A204.1 (cell line): ENCODE results near the gene BIK.
"Not testable (repeated sequence)": the region's sequence is repeated elsewhere in the genome, so short reads cannot be mapped to it uniquely, and the experiment has no call there.

Source experiments
- FAIRE-seq: peaks from 2 replicates; lab custom pipeline; 2012; peaks lifted over from hg19 to GRCh38; lab: Jason Lieb, UNC

Gene BIK

DNA sequence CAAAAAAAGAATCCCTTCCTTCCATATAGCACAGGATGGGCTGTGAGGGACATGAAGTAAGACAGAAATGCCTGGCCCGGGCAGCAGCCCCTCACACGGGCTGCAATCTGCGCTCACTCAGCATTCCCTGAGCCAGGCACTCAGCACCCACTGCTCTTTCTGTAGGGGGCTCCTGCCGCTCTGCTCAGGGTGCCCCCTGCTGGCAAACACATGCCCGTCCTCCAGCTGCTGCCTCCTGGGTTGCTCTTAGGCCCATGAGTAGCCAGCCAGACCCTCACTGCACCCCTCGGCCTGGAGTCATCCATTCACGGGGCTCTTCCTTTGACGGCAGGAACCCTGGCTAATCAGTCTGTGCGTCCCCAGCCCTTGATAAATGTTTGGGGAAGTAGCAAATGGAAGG is 25.7 kb downstream of the BIK start:
- no peak for FAIRE-seq

DNA sequence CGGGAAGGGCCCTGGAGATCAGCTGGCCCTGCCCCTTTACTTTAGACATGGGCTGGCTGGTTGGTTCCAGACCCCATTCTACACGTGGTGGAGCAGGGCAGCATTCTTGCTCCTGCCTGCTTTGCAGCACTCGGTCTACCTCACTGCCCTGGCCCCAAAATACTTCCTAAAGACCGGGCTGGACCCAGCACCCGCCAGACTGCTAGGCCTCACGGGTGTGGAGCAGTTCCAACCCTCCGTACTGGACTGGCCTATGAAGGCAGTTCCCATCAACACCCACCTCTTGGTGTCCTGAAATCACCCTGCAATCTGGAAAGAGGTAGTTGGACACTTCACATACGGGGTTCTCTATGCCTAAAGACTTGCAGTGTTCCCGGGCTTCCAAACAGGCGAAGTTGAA is 26.3 kb downstream of the BIK start:
- no peak for FAIRE-seq

DNA sequence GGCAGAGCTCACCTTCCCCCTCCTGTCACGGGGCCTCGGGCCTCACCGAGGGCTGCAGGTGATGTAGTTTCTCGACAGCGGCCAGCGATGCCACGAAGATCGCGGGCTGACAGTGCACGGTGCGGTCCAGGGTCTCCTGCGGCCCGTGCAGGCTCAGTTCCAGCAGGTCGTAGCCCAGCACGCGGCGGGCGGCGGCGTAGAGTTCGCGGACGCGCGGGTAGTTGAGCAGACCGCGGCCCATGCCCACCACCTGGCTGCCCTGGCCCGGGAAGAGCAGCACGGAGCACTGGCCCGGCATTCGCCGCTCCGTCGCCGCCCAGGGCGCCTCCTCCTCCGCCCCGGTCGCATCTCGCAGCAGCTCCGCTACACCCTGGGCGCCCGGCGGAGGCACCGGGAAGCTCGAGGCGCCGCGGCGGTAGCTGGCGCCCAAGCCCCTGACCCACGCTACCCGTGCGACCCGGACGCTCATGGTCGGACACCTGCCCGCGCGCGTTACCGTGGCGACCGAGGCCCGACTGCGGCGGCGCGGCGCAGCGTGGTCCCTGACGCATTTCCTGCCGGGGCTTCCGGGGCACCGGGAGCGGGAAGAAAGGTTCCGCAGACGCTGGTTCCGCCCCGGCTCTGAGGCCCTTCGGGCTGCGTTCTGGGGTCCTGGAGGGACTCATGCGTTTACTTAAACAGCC is 32.5 kb downstream of the BIK start, which contains the start of gene MCAT:
MCAT (minus strand) TSS at position 519 of the 683 bp plus-strand sequence; CDS start at position 469, 50 bp downstream.
- no peak for FAIRE-seq

DNA sequence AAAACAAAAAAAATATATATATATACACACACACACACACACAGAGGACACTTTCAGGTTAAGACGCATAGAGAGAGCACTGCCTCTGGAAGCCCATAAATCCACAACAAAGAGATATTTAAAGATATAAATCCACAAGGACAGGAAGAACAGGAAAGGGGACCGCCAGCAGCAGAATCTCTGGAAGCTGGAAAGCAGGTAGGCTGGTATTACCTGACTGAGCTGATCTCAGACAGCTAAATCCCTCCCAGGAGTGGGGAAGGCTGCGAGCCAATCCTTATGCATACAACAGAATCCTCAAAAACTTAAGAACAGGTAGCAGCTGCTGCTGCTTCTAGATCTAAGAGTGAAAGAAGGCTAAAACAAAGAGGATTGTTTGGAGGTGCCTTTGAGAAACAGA is 34.4 kb downstream of the BIK start:
- FAIRE-seq = no peak

DNA sequence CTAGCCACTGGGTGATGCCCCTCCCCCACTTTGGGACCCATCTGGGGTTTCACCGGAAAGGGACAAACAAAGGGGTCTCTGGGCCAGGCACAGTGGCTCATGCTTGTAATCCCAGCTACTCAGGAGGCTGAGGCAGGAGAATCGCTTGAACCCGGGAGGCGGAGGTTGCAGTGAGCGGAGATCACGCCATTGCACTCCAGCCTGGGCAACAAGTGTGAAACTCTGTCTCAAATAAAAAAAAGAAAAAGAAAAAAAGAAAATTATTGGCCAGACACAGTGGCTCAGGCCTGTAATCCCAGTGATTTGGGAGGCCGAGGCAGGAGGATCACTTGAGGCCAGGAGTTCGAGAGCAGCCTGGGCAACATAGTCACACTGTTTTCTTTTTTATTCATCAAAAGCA is 34.8 kb downstream of the BIK start:
- FAIRE-seq = not testable (repeated sequence)

DNA sequence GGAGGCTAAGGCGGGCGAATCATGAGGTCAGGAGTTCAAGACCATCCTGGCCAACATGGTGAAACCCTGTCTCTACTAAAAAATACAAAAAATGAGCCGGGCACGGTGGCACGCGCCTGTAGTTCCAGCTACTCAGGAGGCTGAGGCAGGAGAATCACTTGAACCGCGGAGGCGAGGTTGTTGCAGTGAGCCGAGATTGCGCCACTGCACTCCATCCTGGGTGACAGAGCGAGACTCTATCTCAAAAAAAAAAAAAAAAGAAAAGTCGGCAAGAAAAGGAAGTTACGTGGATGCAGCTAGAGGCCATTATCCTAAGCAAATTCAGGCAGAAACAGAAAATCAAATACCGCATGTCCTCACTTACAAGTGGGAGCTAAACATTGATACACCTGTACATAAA is 35.8 kb downstream of the BIK start:
- FAIRE-seq = not testable (repeated sequence)

DNA sequence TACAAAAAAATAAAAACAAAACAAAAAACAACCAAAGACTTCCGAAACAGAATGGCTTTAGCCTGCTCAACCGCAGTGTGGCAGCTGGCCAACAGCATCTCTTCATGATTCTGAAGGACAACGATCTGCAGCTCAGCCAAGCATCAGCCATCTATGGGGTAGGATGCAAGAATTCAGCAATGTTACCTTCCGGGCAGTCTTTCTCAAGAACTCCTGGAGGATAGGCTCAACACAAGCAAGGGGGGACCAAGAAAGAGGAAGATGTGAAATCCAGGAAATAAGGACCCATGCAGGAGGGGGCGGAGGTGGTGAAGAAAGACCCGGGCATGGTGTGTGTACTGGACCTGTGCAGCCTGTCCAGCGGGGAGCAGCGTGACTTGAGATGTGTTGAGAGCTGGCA is 37.3 kb downstream of the BIK start:
- no peak for FAIRE-seq

DNA sequence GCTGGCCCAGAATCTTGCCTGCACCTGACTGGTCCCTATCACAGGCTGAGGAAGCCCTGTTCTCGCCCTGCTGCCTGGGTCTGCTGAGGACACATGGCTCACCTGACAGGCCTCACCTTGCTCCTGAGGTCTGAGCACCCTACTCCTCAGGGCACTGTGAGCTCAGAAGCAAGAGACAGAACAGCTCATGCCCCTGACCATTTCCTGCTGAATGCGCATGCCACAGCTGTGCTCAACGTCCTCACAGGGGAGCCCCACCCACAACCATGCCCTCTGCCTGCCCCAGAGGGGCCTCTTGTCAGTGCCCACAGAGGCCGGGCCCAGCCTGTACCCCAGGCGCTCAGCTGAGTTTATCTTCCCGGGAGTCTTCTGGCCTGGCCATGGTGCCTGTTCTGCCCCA is 38.0 kb downstream of the BIK start:
- FAIRE-seq = no peak

DNA sequence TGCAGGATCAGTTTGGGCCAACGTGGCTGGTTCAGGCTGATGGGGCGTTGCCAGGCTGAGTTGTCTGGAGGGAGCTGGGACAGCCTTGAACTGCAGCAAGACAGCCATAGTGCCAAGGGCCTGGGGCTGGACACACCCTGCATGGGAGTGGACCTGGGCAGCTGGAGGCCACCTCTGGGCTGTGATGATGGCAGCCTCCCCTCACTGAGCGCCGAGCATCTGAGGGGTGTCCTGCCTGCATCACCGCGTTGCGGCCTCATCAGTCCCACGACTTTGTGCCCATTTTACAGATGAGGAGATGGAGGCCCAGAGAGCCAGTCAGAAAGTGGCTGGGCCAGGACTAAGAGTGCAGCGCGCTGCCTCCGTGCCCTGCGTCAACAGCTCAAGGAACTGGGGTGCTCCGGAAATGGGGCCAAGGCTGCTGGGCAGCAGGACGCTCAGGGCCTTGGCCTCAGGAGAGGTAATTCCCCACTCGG is 40.2 kb downstream of the BIK start:
- no peak for FAIRE-seq

DNA sequence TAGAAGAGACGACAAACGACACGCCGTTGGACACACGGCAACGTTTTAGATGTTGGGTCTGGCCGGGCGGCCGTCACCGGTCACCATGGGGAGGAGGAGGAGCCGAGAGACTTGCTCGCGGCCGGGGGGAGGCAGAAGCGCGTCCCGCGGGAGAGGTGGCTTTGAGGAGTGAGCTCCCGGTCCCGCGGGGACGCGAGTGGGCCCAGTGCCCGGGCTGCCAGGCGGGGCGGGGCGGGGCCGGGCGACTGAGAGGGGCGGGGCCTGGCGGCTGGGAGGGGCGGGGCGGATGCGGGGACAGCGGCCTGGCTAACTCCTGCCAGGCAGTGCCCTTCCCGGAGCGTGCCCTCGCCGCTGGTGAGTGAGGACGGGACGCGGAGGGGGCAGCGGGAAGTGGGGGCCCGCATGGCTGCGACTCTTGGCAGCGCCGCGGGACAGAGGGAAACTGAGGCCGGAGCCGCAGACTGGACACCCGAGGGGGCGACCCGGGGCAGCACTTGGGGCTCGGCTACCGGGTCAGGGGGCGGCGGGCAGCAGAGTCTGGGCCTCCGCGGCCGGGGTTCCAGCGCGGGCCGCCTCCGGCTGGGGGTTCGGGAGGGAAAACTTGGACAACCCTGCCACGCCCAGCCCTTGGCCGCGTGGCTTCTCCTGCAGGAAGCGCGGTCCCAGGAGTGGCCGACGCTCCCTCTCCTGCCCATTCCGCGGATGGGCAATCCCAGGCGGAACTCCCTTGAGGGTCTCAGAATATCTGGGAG is 40.9 kb downstream of the BIK start, which contains the start of gene TSPO:
TSPO (plus strand) TSS at position 309 of the 752 bp plus-strand sequence. CDS start 7,680 bp downstream, outside the sequence.
- FAIRE-seq = no peak

DNA sequence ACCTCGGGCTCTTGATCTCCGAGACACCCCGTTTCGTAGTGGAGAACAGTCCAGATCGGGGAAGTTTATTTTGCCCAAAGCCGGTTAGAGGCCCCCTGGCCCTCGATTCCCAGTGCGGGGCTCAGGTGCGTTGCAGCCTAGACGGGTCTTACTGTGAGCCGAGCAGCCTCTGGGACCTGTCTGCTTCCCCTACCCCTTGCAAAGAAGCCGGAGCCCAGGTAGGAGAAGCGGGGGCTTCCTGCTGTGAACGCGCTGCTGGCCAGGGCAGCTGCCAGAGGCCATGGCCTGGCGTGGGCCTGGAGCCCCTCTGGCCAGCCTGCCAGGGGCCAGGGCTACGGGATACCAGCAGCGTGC is 41.4 kb downstream of the BIK start:
- FAIRE-seq = no peak

DNA sequence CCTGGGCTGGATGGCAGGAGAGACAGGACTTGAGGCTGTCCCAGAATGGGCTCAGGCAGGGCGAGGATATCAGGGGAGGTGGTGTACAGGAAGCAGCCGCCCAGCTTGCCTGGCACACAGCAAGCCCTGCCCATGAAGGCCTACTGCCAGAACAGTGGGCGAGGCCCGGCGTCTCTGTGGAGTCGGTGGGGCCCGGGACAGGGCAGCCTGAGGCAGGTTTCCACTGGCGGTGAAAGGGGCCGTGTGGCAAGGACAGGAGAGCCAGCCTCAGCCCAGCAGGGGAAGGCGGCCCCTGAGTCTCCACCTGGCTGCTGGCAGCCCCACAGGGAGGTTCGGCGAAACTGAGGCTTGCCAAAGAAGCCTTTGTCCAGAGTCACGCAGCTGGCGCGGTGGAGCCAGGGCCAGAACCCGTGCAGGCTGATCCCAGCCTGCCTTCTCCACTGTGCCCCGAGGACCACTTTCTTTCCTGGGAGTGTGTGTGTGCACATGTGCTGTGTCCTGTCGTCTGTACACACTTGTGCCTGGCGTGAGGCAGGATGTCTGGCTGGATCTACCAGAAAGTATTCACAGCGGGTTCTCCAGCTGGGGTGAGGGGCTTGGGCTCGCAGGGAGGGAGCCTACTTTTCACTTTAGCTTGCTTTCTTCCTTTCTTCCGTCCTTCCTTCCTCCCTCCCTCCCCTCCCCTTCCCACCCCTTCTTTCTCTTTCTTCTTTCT is 42.0 kb downstream of the BIK start:
- no peak for FAIRE-seq

DNA sequence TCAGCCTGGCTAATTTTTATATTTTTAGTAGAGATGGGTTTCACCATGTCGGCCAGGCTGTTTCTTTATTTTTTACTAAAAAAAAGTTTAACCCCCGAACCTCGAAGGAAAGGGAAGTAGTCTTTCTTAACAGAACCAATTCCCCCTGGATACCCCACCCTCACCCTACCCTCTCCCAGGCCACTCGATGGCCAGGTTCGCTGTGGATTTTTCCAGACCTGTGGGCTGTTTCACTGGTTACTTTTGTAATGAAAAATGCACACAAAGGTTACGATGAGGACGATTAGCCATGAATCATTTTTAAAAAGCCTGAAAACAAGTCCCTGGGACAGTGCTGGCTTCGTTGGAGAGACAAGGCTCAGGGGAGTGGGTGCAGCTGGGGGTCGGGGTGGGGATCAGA is 43.3 kb downstream of the BIK start:
- no peak for FAIRE-seq

DNA sequence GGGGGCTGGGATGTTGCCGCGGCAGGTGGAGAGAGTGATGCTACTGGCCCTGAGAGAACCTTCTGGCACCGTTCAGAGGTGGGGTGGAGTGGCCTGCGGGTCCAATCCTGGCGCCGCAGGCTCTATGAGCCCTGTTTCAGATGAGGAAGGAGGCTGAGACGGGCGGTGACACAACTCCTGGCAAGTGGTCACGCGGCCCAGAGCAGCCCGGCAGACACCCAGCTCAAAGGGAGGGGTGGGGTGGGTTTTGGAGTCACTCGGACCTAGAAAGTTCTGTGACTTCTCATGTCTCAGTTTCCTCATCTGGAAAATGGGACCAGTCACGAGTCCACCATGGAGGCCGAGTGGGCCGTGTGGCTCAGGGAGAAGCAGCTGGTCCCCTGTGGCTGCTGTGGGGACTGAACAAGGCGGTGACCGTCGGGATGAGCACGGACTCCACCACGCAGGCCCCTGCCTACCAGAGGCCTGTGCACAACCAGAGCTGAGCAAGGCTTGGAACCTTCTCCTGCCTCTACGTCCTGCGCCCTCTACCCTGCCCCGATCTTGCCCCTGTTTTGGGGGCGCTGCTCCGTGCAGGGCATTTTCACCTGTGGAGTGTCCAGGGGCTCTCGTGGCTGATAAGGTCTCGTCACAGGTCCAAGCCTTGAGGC is 44.5 kb downstream of the BIK start:
- no peak for FAIRE-seq

DNA sequence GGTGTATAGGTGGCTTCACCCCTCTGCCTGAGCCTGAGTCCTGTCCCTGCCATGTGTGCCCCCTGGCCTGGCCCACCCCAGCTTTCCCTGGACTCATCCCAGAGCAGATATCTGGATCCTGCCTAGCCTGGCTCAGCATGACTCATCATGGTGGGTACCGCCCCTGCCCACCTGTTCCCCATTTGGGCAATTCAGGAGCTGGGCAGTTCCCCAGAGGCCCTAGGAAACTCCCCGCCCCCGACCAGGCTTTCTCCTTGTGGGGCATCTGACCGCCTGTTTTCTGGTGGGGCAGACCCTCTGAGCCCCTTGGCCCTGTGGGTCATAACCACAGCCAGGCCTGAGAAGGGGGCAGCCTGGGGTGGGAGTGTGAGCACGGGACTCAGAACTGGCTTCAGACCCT is 45.2 kb downstream of the BIK start:
- no peak for FAIRE-seq

DNA sequence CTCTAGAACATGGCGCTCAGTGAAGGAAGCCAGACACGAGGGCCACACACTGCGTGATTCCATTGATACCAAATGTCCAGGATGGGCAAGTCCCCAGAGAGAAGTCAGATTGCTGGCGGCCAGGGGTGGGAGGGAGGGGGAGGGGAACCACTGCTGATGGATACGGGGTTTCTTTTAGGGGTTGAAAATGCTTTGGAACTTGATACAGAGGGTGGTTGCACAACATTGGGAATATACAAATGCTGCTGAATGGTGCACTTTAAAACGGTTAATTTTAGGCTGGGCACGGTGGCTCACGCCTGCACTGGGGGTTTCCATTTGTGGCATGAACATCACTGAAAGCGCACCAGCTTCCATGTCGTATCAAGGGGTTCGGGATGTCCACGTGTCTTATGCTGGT is 45.9 kb downstream of the BIK start:
- FAIRE-seq = no peak

DNA sequence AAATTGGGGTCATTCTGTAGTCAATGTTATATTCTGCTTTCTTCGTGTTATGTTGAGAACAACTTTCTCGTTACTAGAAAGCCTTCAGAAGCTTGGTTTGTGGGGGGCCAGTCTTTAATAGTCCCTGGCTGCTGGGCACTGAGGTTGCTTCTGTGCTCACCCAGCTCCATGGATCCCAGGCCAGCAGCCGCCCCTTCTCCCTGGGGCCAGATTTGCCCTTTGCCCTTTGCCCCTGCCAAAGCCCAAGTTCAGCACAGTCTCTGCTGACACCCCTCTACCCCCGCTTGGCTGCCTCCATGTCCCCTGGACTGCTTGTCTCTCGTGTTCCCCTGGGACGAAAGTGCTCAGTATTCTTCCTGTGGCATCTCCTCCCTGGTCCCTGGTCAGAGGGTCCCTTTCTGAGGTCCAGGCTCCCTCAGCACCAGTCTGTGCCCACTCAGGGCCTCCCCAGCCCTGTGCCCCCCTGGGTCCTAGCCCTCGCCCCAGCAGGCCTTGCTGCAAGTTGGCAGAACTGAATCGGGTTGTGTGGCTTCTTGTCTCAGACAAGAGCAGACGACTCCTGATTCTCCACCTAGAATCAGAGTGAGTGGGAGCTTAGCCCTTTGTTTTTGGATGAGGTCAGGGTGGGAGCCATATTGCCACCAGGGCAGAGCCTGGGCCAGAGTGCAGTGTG is 47.5 kb downstream of the BIK start:
- FAIRE-seq = no peak

DNA sequence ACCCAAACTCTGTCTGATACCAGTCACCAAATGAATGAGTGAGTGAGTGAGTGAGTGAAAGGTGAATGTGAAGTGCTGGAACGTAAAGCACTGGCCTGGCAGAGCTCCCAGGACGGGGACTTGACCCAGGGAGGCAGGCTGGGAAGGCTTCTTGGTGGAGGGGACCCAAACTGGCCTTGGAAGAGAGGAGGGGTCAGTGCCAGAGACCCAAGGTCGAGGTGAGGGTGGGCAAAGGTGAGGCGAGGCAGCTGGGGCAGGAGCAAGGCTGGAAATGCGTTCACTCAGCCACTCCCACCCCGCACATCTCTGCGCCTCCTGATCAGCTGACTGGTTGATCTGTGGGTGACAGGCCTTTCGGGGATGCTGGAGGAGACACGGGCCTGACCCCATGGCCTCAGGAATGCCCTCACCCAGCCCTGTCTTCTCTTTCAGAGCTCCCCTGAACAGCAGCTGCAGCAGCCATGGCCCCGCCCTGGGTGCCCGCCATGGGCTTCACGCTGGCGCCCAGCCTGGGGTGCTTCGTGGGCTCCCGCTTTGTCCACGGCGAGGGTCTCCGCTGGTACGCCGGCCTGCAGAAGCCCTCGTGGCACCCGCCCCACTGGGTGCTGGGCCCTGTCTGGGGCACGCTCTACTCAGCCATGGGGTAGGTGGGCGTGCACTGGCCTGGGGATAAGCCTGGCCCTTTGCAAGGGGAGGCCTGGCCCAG is 48.4 kb downstream of the BIK start:
- FAIRE-seq = no peak

DNA sequence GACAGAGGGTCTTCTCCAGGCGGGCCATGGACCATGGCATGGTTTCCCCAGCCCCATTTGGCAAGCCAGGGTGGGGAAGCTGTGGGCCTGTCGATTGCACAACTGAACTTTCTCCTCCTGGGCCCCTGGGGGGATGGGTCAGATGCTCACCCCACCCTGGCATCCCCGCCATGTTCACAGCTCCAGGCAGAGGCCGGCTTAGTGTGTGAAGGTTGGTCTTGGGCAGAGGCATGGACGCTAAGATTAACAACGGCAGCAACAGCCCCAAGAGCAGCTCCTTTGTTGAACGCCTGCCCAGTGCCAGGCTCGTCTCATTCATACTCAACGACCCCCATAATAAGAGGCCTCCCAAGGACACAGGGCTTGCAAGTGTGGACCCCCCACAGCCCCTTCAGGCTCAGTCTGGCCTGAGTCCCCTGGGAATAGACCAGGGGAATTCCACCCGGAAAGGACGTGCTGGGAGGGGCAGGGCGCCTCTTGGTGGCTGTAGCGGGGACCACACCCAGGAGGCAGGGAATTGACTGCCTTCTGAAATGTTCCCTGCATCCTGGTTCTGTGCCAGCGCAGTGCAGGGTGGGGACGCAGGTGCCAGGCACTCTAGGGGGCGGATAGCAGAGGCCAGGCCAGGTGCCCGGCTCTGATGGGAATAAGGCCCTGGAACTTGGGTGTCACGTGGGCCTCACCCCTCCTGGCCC is 49.1 kb downstream of the BIK start:
- FAIRE-seq = no peak

DNA sequence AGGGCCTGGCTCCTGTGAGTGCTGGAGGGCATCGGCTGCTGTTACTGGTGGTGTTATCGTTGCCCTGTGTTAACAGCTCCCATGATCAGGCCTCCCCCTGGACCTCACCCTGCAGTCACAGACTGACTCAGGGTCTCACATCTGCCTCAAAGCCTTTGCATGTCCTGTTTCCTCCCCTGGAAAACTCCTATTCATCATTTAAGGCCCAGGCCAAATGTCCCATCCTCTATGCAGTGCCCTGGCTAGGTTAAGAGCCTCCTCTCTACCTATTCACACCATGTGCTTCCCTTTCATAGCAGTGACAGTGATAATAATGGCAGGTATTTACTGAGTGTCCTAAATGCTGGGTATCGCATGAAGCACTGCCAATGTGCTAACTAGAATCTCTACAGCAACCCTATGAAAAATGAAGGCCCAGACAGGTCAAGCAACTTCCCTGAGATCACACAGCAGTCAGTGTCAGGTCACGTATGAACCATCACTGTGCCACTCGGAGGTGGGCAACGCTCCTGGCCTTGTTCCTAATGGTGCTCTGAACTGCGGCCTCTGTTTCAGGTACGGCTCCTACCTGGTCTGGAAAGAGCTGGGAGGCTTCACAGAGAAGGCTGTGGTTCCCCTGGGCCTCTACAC is 50.1 kb downstream of the BIK start:
- no peak for FAIRE-seq
